SKM-1 (cell line): ENCODE data around the gene OPCML.

Experiments
- DNase-seq: peaks from one replicate; lab custom pipeline; 2025; ENCODE audit not compliant: unreplicated experiment; lab: John Stamatoyannopoulos, UW

Gene OPCML

GRCh38 chr11:132464003-132464342, 1068.3 kb downstream of the OPCML start:
- DNase-seq = no peak

- DNase-seq = no peak
Measured at GRCh38 chr11:132463295-132464002, 1068.9 kb downstream of the OPCML start.

DNA sequence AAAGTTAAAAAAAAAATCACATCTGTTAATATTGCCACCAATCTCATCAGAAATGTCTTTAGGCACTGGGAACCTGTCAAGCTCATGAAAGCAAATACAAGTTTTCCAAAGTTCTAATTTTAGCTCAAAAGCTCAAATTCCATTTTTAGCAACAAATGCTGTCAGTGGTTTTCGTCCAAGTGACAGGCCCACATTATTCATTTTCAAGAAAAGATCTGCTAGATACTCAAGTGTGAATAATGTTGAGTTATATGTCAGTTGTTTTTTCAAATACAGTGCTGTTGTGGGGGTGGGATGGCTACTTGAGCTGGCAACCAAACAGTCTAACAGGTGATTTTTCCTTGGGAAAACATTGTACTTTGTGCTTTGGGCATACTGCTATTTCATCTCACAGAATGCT, 1072.6 kb downstream of the OPCML start:
- DNase-seq = no peak

DNA sequence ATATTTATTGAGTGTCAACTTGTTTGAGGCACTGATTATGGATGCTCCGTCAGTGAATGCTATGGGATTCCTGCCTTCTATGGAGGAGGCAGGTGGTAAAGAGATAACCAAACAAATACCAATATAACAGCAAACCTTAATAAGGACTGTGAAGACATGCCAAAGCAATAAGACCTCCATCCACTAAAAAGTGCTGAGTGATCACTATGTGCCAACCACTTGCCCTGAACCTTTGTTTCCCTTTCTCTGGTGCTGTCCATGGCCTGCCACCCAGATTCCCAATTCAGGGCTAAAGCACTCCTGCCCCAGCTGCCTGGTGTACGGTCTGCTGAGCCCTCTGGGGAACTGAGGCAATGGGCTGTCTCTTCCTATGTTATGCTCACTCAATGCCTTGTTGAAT, 1074.9 kb downstream of the OPCML start:
- DNase-seq = no peak

GRCh38 chr11:132456751-132457328, 1075.5 kb downstream of the OPCML start:
- DNase-seq = no peak

GRCh38 chr11:132455044-132455443, 1077.3 kb downstream of the OPCML start:
- DNase-seq = no peak

DNA sequence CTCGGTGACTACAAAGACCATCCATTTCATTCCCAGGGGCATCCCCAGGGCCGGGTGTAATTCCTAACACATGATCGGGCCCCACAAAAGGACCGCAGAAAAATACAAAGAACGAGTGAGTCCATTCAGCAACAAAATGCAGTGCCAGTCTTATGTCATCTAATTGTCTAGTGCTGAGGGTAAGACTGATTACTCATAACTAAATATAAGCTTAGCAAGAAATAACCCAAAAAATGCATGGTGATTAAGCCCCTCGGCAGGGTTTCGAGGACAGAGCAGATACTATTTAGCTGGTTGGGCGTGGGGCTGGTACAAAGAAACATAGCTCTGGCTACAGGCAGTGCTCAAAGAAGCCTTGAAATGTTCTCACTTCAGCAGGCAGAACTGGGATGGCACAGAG, 1078.9 kb downstream of the OPCML start:
- no peak for DNase-seq

- no peak for DNase-seq
Measured at GRCh38 chr11:132452616-132453015, 1079.7 kb downstream of the OPCML start.

GRCh38 chr11:132451942-132452601, 1080.2 kb downstream of the OPCML start:
- DNase-seq = no peak

DNA sequence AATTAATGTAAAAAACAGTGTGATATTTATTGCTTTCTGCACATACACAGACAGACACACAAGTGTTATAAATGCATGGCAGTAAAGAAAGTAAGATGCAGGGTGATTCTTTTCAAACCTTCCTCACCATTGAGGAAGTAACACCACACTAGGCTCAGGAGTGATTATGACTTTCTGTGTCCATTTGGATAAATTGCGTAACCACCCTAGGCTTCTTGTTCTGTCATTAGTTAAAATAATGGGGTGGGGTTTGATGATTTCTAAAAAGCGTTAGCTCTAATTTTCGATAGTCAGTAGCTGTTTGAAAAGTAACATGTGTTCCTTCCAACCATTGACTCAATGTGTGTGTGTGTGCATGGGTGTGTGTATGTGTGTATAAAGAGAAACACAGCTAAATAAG, 1081.7 kb downstream of the OPCML start:
- no peak for DNase-seq

GRCh38 chr11:132448334-132448995, 1083.8 kb downstream of the OPCML start:
- no peak for DNase-seq

- no peak for DNase-seq
Measured at GRCh38 chr11:132447761-132448160, 1084.5 kb downstream of the OPCML start.

- no peak for DNase-seq
Measured at GRCh38 chr11:132445859-132446291, 1086.4 kb downstream of the OPCML start.

- no peak for DNase-seq
Measured at GRCh38 chr11:132444911-132445310, 1087.4 kb downstream of the OPCML start.

- DNase-seq = no peak
Measured at GRCh38 chr11:132439711-132440255, 1092.5 kb downstream of the OPCML start.

DNA sequence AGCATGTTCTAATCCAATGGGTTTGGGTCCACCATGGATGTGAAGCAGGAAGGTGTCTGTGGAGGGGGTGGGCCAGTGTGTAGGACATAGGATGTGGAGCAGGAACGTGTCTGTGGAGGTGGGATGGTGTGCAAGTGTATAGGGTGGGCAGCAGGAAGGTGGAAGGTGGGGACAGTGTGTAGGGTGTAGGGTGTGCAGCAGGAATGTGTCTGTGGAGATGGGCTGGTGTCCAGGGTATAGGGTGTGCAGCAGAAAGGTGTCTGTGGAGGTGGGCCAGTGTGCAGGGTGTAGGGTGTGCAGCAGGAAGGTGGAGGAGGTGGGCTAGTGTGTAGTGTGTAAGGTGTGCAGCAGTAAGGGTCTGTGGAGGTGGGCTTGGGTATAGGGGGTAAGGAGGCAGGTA, 1093.9 kb downstream of the OPCML start:
- DNase-seq = no peak

DNA sequence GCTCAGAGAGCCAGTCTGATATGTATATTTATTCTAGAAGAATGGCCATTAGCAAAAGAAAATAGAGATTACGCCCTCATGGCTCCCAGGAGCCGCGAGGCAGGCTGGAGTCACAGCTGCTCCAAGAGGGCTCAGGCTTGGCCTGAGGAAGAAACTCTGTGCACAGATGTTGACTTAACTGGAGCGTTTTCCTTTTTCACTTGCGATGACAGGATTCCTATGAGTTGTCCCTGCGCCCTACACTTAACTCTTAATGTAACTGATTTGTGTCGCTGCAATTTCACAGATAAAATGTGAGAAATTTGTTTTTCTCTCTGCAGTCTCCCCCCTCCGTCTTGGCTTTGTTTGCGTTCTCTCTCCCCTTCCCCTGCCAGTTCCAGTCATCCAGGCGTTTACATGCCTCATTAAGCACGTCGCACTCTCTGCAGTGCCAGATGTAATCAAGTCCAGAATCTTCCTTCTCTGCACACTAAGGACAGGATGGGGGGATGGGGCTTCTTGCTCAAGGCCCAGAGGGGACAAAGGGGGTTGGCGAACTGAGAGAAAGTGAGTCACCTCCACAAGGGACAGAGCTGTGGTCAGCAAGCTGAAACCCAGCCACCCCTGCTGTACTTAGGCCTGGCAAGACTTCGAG, 1101.8 kb downstream of the OPCML start:
- DNase-seq = no peak

- no peak for DNase-seq
Measured at GRCh38 chr11:132429685-132430084, 1102.6 kb downstream of the OPCML start.

DNA sequence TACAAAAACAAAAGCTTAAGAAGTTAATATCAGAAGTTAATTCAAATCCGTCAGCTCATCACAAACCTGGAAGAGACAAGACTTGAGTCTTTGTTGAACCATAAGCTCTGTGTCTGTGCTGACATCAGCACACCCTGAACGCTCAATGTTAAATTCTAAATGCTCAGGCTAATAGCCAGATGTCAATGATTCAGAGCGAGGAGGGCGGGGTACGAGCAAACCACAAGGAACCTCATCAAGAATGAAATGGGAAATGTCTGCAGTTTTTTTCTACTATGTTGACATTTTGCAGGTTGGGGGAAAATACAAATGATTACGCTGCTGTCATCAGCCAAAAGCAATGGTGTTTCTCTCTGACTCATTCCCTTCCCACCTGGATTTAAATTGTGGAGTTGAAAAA, 1104.7 kb downstream of the OPCML start:
- no peak for DNase-seq

DNA sequence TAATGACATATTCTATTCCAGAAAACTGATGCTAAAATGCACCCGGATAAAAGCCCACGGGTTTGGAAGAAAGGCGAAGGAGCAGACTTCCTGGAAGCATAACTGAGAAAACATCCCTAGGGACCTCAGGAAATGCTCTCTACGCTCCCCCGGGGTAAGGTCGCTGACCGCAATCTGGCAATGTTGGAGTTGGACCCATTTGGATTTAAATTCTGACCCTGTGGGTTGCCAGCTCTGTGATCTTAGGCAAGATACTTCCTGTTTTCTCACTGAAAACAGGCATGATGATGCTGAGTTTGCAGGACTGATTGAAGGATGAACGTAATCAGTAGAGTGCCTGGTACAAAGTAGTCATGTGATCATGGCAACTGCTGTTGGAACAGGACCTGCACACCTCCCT, 1107.9 kb downstream of the OPCML start:
- no peak for DNase-seq

DNA sequence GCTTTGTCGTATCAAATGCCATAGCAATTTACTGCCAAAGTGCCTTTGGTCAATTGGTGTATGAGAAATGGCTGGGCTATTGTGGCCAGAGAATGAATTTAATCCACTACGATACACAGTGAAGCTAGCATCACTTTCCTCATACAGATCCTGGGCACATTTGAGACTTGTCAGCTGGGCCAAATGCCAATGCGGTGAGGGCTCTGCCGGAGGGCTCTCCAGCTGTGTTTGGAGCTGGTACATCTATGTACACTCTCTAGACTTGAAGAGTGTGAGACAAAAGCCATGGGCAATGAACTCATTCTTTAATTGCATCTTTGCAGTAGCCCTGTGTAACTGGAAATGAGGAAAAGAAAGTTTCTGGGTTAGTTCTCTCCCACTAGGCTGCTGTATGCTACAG, 1109.0 kb downstream of the OPCML start:
- no peak for DNase-seq
